T-helper 17 cell (primary cell): Measurements from ENCODE around the gene GABRA4. TPM values are rescaled to one million over a fixed set of nuclear protein-coding genes. Genes with fewer than 3 reads are reported as not detected.

Experiments used
- ATAC-seq: fragments of 150-1000 bp; cut with Tn5 transposase; 2 replicates; pipeline ENCODE4 v1.10.0; 2021; ENCODE audit warnings: mild to moderate bottlenecking, moderate library complexity
- DNase-seq, 3 donors: peaks; one replicate each; pipeline versions ENCODE4 v3.0.0 to v3.0.0-alpha.2; 2020 to 2021
- H3K9me3 ChIP-seq: one replicate; pipeline ENCODE4 v1.7.0; 2013; ENCODE audit warnings: low read length, mild to moderate bottlenecking; ENCODE audit not compliant: control insufficient read depth, poor library complexity, severe bottlenecking
- H3K27ac Mint-ChIP-seq: one replicate; pipeline ENCODE4 v1.8.0; 2022; ENCODE audit warnings: mild to moderate bottlenecking, moderate library complexity, mixed read lengths
- H3K27me3 Mint-ChIP-seq: one replicate; pipeline ENCODE4 v1.8.0; 2022; ENCODE audit warnings: mixed read lengths
- H3K36me3 Mint-ChIP-seq: one replicate; pipeline ENCODE4 v1.8.0; 2022; ENCODE audit warnings: low read depth, mixed read lengths
- H3K4me1 Mint-ChIP-seq: one replicate; pipeline ENCODE4 v1.8.0; 2022; ENCODE audit warnings: mild to moderate bottlenecking, mixed read lengths
- H3K4me3 Mint-ChIP-seq: one replicate; pipeline ENCODE4 v1.8.0; 2022; ENCODE audit warnings: mild to moderate bottlenecking, moderate library complexity, mixed read lengths
- total RNA-seq, 4 donors: library from RNA in 2 of 4; stranded (reverse) in 2 of 4; gene quantifications; one replicate each; pipeline ENCODE4 v1.2.3 and lab custom pipeline; 2022 to 2026

The GABRA4 gene
- total RNA-seq, 2 donors from 2014 or later = not detected

- H3K4me1 Mint-ChIP-seq = no peaks in the 10 kb centered on the region
- H3K36me3 Mint-ChIP-seq = no peaks in the 10 kb centered on the region
- ATAC-seq (no peak), DNase-seq (no peak)
- no peak overlapping the region for H3K27ac Mint-ChIP-seq
- H3K9me3 ChIP-seq = no peaks in the 10 kb centered on the region
- no peak overlapping the region for H3K4me3 Mint-ChIP-seq
- H3K27me3 Mint-ChIP-seq = peaks cover 7% of the 10 kb centered on the region
Measured at GRCh38 chr4:47002580-47002979, 9.2 kb upstream of the GABRA4 start.

- Mint-ChIP-seq H3K27ac (no peak overlapping the region), H3K36me3 (no peaks in the 10 kb centered on the region)
Measured at GRCh38 chr4:47000406-47000805, 7.0 kb upstream of the GABRA4 start.

GRCh38 chr4:46999566-46999965, 6.2 kb upstream of the GABRA4 start:
- H3K4me3 Mint-ChIP-seq = no peak overlapping the region
- no peak for ATAC-seq
- H3K4me1 Mint-ChIP-seq = no peaks in the 10 kb centered on the region
- peaks cover 22% of the 10 kb centered on the region for H3K27me3 Mint-ChIP-seq
- no peaks in the 10 kb centered on the region for H3K36me3 Mint-ChIP-seq
- H3K9me3 ChIP-seq = no peaks in the 10 kb centered on the region
- no peak overlapping the region for H3K27ac Mint-ChIP-seq
- no peak for DNase-seq

More at GRCh38 chr4:47000406-47000805, 7.0 kb upstream of the GABRA4 start:
- Mint-ChIP-seq H3K27me3 (peaks cover 14% of the 10 kb centered on the region), H3K4me1 (no peaks in the 10 kb centered on the region), H3K4me3 (no peak overlapping the region)
- no peak for ATAC-seq
- no peaks in the 10 kb centered on the region for H3K9me3 ChIP-seq
- no peak for DNase-seq

- Mint-ChIP-seq H3K36me3 (peaks cover 6% of the 10 kb centered on the region), H3K27me3 (peaks cover 58% of the 10 kb centered on the region), H3K4me3 (peak overlapping the region; percentile 71), H3K27ac (no peak overlapping the region), H3K4me1 (peaks cover 16% of the 10 kb centered on the region)
- ATAC-seq (no peak), DNase-seq (no peak)
- no peaks in the 10 kb centered on the region for H3K9me3 ChIP-seq
Measured at GRCh38 chr4:46994007-46994405, 625 bp upstream of the GABRA4 start.

- Mint-ChIP-seq H3K36me3 (peaks cover 6% of the 10 kb centered on the region), H3K4me3 (peak overlapping the region; percentile 49), H3K27me3 (peaks cover 59% of the 10 kb centered on the region), H3K4me1 (peaks cover 16% of the 10 kb centered on the region), H3K27ac (no peak overlapping the region)
- no peaks in the 10 kb centered on the region for H3K9me3 ChIP-seq
- no peak for DNase-seq
- no peak for ATAC-seq
Measured at GRCh38 chr4:46992338-46992737, 1.0 kb downstream of the GABRA4 start.

GRCh38 chr4:46986922-46987638, 6.3 kb downstream of the GABRA4 start:
- ATAC-seq = no peak
- peaks cover 32% of the 10 kb centered on the region for H3K27me3 Mint-ChIP-seq
- H3K4me1 Mint-ChIP-seq = peaks cover 2% of the 10 kb centered on the region
- no peak overlapping the region for H3K4me3 Mint-ChIP-seq
- no peaks in the 10 kb centered on the region for H3K9me3 ChIP-seq
- DNase-seq = no peak
- H3K36me3 Mint-ChIP-seq = peaks cover 2% of the 10 kb centered on the region
- no peak overlapping the region for H3K27ac Mint-ChIP-seq

GRCh38 chr4:46984781-46985180, 8.6 kb downstream of the GABRA4 start:
- ATAC-seq (no peak), DNase-seq (no peak)
- no peaks in the 10 kb centered on the region for H3K4me1 Mint-ChIP-seq
- H3K27me3 Mint-ChIP-seq = peaks cover 21% of the 10 kb centered on the region
- H3K9me3 ChIP-seq = no peaks in the 10 kb centered on the region
- H3K27ac Mint-ChIP-seq = no peak overlapping the region
- H3K4me3 Mint-ChIP-seq = no peak overlapping the region
- no peaks in the 10 kb centered on the region for H3K36me3 Mint-ChIP-seq

- DNase-seq (no peak), ATAC-seq (no peak)
- H3K27ac Mint-ChIP-seq = no peak overlapping the region
- no peak overlapping the region for H3K4me3 Mint-ChIP-seq
- no peaks in the 10 kb centered on the region for H3K36me3 Mint-ChIP-seq
- no peaks in the 10 kb centered on the region for H3K9me3 ChIP-seq
- peaks cover 16% of the 10 kb centered on the region for H3K27me3 Mint-ChIP-seq
- no peaks in the 10 kb centered on the region for H3K4me1 Mint-ChIP-seq
Measured at GRCh38 chr4:46980851-46981250, 12.5 kb downstream of the GABRA4 start.

- Mint-ChIP-seq H3K27ac (no peak overlapping the region), H3K27me3 (peaks cover 27% of the 10 kb centered on the region), H3K36me3 (no peaks in the 10 kb centered on the region), H3K4me3 (no peak overlapping the region), H3K4me1 (no peaks in the 10 kb centered on the region)
- H3K9me3 ChIP-seq = no peaks in the 10 kb centered on the region
- DNase-seq (no peak), ATAC-seq (no peak)
Measured at GRCh38 chr4:46979726-46980125, 13.7 kb downstream of the GABRA4 start.

- no peak overlapping the region for H3K27ac Mint-ChIP-seq
- no peak overlapping the region for H3K4me3 Mint-ChIP-seq
- H3K27me3 Mint-ChIP-seq = peaks cover 30% of the 10 kb centered on the region
- ATAC-seq (no peak), DNase-seq (no peak)
- H3K4me1 Mint-ChIP-seq = no peaks in the 10 kb centered on the region
- no peaks in the 10 kb centered on the region for H3K36me3 Mint-ChIP-seq
- H3K9me3 ChIP-seq = no peaks in the 10 kb centered on the region
Measured at GRCh38 chr4:46979283-46979682, 14.1 kb downstream of the GABRA4 start.

- H3K4me3 Mint-ChIP-seq = no peak overlapping the region
- ATAC-seq (no peak), DNase-seq (no peak)
- H3K36me3 Mint-ChIP-seq = no peaks in the 10 kb centered on the region
- H3K9me3 ChIP-seq = no peaks in the 10 kb centered on the region
- peaks cover 27% of the 10 kb centered on the region for H3K27me3 Mint-ChIP-seq
- H3K27ac Mint-ChIP-seq = no peak overlapping the region
- H3K4me1 Mint-ChIP-seq = no peaks in the 10 kb centered on the region
Measured at GRCh38 chr4:46977245-46977644, 16.1 kb downstream of the GABRA4 start.

GRCh38 chr4:46975812-46976553, 17.4 kb downstream of the GABRA4 start:
- H3K27ac Mint-ChIP-seq = no peak overlapping the region
- peaks cover 28% of the 10 kb centered on the region for H3K27me3 Mint-ChIP-seq
- H3K9me3 ChIP-seq = no peaks in the 10 kb centered on the region
- H3K4me3 Mint-ChIP-seq = no peak overlapping the region
- H3K36me3 Mint-ChIP-seq = no peaks in the 10 kb centered on the region
- ATAC-seq (no peak), DNase-seq (no peak)
- H3K4me1 Mint-ChIP-seq = no peaks in the 10 kb centered on the region

GRCh38 chr4:46974891-46975543, 18.4 kb downstream of the GABRA4 start:
- no peak overlapping the region for H3K4me3 Mint-ChIP-seq
- DNase-seq = no peak
- H3K27me3 Mint-ChIP-seq = peaks cover 33% of the 10 kb centered on the region
- no peaks in the 10 kb centered on the region for H3K9me3 ChIP-seq
- H3K36me3 Mint-ChIP-seq = no peaks in the 10 kb centered on the region
- H3K4me1 Mint-ChIP-seq = no peaks in the 10 kb centered on the region
- no peak overlapping the region for H3K27ac Mint-ChIP-seq
- no peak for ATAC-seq
